Measurements from ENCODE around the gene PIAS4. TPM values are rescaled to one million over a fixed set of nuclear protein-coding genes. Genes with fewer than 3 reads are reported as not detected.

Gene PIAS4
- total and polyA plus RNA-seq, 5 experiments from 2014 or later = 3.2 to 34.9 (median 4.9) TPM

DNA sequence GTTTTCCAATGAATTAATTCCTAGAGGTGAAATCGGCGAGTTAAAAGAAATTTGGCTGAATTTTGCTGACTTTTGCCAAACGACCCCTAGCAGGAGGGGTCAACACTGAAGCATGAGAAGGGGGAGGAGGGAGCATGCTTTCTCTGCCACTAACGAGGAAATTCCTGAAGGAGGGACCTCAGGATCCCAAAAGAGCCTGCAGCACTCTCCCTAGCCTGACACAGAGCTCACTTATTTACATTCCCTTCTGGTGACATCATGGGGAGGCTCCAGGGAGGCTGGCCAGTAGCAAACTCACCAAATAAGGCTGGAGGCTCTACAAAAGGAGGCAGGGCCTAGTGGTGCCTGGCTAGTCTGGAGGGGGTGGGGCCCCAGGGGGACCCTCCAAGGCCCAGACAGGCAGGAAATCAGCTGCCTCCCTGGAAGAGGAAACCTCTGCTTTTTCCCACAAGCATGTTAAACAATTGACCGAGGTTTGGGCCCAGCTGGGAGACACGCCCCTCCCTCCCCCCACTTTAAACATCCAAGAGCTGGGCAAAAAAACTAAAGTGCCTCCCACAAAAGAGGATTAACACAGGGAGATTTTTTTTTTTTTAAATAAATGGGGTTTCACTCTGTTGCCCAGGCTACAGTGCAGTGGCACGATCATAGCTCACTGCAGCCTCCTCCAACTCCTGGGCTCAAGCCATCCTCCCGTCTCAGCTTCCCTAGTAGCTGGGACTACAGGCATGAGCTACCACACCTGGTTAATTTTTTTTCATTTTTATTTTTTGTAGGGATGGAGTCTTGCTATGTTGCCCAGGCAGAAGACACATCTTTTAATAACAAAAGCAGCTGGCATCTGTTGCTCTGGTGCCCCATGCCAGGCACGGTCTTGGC lies 38.7 kb upstream of the PIAS4 start:
- H3K27me3 Mint-ChIP-seq = no peaks in the 10 kb centered on the region
- POLR2A ChIA-PET = interaction anchor here (0.5 to 1.7 kb wide), 8 partner anchors 9 to 360 kb away, joined by 3 to 12 read pairs (median 4); partner anchors contain the start of gene EEF2
- peak overlapping the region in 7 of 10 donors; percentile 36 to 88 (median 60) for H3K27ac Mint-ChIP-seq

DNA sequence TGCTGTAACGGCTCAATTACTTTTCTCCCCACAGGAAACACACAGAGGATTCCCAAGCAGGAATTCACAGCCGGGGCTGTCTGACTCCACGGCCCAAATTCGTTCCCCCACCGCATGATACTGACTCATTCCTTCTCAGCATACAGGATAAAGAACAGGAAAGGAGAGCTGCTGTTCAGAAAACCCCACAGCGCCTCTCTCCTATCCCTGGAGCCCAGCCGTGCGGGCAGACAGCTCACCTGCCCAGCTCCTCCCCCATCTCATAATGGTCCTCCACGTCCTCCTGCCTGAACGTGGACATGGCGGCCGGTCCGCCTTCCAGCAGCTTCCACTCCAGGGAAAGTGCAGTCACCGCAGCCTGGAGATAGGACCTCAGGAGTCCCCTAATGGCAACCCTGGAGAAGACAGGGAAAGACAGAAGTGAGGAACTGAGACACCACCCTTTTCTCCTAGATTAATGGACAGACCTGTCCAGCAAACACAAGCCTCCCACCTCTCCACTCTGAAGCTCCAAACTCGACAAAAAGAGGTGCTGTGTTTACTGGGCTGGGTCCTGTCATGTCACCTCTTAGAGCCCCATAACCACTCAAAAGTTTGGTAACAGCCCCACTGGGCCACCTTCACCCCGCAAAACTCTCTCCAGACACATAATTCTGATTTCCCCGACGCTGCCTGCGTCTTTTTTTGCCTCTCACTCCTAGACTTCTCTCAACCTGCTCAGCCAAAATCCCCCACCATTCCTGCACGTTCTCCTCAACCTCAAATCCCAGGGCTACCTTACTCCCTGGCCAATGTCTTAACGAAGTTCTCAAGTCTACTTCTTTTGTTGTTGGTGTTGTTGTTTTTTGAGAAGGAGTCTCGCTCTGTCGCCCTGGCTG lies 37.9 kb upstream of the PIAS4 start:
- ATAC-seq = no peak
- H3K4me3 Mint-ChIP-seq = peak overlapping the region; percentile 83 to 93 (median 88)
- DNase-seq = no peak
- peak overlapping the region; percentile 60 to 93 (median 86) for H3K27ac Mint-ChIP-seq
- POLR2A ChIA-PET = interaction anchor here (0.6 to 1.7 kb wide), 4 partner anchors 9 to 361 kb away, joined by 3 to 12 read pairs (median 4); partner anchors contain the start of gene EEF2
- no peaks in the 10 kb centered on the region for H3K9me3 Mint-ChIP-seq
- H3K36me3 Mint-ChIP-seq = peaks cover 0 to 29% (median 2%) of the 10 kb centered on the region in 3 donors
- H3K27me3 Mint-ChIP-seq = no peaks in the 10 kb centered on the region
- H3K4me1 Mint-ChIP-seq = peaks cover 16 to 45% (median 23%) of the 10 kb centered on the region in 4 donors

More for the DNA sequence above, 38.7 kb upstream of the PIAS4 start:
- H3K36me3 Mint-ChIP-seq = peaks cover 0 to 32% (median 2%) of the 10 kb centered on the region in 3 donors
- H3K4me1 Mint-ChIP-seq = peaks cover 16 to 45% (median 23%) of the 10 kb centered on the region in 4 donors
- H3K4me3 Mint-ChIP-seq = peak overlapping the region; percentile 26 to 93 (median 86)
- H3K9me3 Mint-ChIP-seq = no peaks in the 10 kb centered on the region
- ATAC-seq (no peak), DNase-seq (no peak)

DNA sequence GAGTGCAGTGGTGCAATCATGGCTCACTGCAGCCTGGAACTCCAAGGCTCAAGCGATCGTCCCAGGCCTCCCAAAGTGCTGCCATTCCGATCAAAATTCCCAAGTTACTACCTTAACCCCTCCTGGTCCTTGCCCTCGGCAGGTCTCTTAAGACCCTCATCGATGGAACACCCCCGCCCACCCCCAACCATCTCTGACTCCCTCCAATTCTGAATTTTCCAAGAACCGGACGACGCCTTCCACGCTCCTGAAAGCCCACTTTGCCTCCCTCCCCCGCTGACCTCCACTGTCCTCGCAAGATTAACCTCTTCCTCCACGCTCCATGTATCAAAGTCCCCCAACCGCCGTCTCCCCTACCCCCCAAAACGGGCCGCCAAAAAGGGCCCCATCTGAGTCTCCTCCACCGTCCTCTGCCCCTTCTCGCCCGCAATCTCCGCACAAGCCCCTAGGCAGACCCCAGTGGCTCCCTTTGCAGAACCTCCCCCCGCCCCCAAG lies 37.2 kb upstream of the PIAS4 start:
- POLR2A ChIA-PET = interaction anchor here (1.0 to 2.3 kb wide), 7 partner anchors 9 to 276 kb away, joined by 4 to 41 read pairs (median 6); partner anchors contain the start of genes EEF2, MRPL54, PIAS4 and YJU2
- Mint-ChIP-seq H3K27me3 (no peaks in the 10 kb centered on the region), H3K4me1 (peaks cover 16 to 42% (median 23%) of the 10 kb centered on the region in 4 donors), H3K36me3 (peaks cover 0 to 24% (median 2%) of the 10 kb centered on the region in 3 donors), H3K4me3 (peak overlapping the region; percentile 83 to 93 (median 88)), H3K27ac (peak overlapping the region; percentile 60 to 93 (median 86)), H3K9me3 (no peaks in the 10 kb centered on the region)
- ATAC-seq (peak in 1 of 2 donors; percentile 11), DNase-seq (no peak)

GRCh38 chr19:3970808-3971598 lies 36.5 kb upstream of the PIAS4 start, which contains the start of gene DAPK3:
DAPK3 (minus strand) TSS chr19:3971099; CDS start chr19:3969735, 1,364 bp downstream.
- DNase-seq = peak; percentile 79 to 92 (median 88)

GRCh38 chr19:3975144-3975543 lies 32.4 kb upstream of the PIAS4 start:
- DNase-seq = peak in 1 of 10 donors; percentile 13
- POLR2A ChIA-PET = interaction anchor here (0.6 to 2.5 kb wide), 2 partner anchors 9 to 139 kb away, joined by 3 to 18 read pairs; partner anchors contain the start of gene EEF2
- Mint-ChIP-seq H3K9me3 (no peaks in the 10 kb centered on the region), H3K27me3 (no peaks in the 10 kb centered on the region), H3K4me1 (peaks cover 6 to 20% (median 14%) of the 10 kb centered on the region in 4 donors), H3K4me3 (no peak overlapping the region), H3K27ac (peak overlapping the region in 1 of 10 donors; percentile 43), H3K36me3 (peaks cover 0 to 43% (median 6%) of the 10 kb centered on the region in 3 donors)
- ATAC-seq = no peak

More at GRCh38 chr19:3970808-3971598, 36.5 kb upstream of the PIAS4 start, which contains the start of gene DAPK3:
- POLR2A ChIA-PET = interaction anchor here (1.0 to 2.3 kb wide), 8 partner anchors 9 to 276 kb away, joined by 4 to 41 read pairs (median 6); partner anchors contain the start of genes EEF2, MRPL54, PIAS4 and YJU2
- Mint-ChIP-seq H3K36me3 (peaks cover 0 to 27% (median 5%) of the 10 kb centered on the region in 3 donors), H3K4me3 (peak within 1 kb of the TSS; percentile 83 to 93 (median 88)), H3K4me1 (peaks cover 16 to 38% (median 23%) of the 10 kb centered on the region in 4 donors), H3K27ac (peak within 1 kb of the TSS; percentile 60 to 96 (median 90)), H3K9me3 (no peaks in the 10 kb centered on the region), H3K27me3 (no peaks in the 10 kb centered on the region)
- ATAC-seq = peak; percentile 89 to 91

DNA sequence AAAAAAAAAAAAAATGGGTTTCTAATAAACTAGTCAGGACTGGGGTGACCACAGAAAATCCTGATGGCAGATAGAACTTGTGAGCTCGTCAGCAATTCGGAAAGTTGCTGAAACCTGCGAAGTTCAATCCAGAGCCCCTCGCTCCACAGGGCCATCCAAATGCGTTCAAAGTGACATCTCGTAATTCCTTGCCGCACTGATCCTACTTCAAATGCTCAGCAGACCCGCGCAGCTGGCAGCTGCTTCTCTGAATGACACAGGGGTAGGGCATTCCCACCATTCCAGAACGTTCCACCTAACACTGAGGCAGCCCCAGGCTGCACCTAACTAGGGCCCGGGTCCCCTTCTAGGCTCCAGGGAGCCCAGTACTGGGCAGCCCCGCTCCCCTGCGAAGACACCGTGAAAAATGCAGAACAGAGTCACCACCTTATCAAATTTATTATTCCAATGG lies 31.9 kb upstream of the PIAS4 start:
- ATAC-seq (no peak), DNase-seq (peak in 2 of 10 donors; percentile 16 to 30)
- H3K27ac Mint-ChIP-seq = peak overlapping the region in 2 of 10 donors; percentile 43 to 56
- no peaks in the 10 kb centered on the region for H3K9me3 Mint-ChIP-seq
- peaks cover 3 to 15% (median 11%) of the 10 kb centered on the region in 4 donors for H3K4me1 Mint-ChIP-seq
- H3K27me3 Mint-ChIP-seq = no peaks in the 10 kb centered on the region
- H3K4me3 Mint-ChIP-seq = peak overlapping the region in 1 of 10 donors; percentile 22
- POLR2A ChIA-PET = interaction anchor here (2.5 kb wide), 1 partner anchor 9 kb away, joined by 18 read pairs; the partner anchor contains the start of gene EEF2
- peaks cover 0 to 49% (median 6%) of the 10 kb centered on the region in 3 donors for H3K36me3 Mint-ChIP-seq

- peak in 1 of 10 donors; percentile 17 for DNase-seq
- Mint-ChIP-seq H3K4me1 (peaks cover 2 to 12% (median 7%) of the 10 kb centered on the region in 4 donors), H3K9me3 (no peaks in the 10 kb centered on the region), H3K27ac (peak overlapping the region in 2 of 10 donors; percentile 7 to 81), H3K4me3 (peak overlapping the region in 1 of 10 donors; percentile 14), H3K36me3 (peaks cover 0 to 58% (median 6%) of the 10 kb centered on the region in 3 donors), H3K27me3 (no peaks in the 10 kb centered on the region)
- no peak for ATAC-seq
- POLR2A ChIA-PET = interaction anchor here (0.7 to 2.5 kb wide), 3 partner anchors 8 to 30 kb away, joined by 3 to 18 read pairs (median 7); partner anchors contain the start of genes EEF2 and PIAS4
Measured at GRCh38 chr19:3976495-3977241, 30.9 kb upstream of the PIAS4 start.

DNA sequence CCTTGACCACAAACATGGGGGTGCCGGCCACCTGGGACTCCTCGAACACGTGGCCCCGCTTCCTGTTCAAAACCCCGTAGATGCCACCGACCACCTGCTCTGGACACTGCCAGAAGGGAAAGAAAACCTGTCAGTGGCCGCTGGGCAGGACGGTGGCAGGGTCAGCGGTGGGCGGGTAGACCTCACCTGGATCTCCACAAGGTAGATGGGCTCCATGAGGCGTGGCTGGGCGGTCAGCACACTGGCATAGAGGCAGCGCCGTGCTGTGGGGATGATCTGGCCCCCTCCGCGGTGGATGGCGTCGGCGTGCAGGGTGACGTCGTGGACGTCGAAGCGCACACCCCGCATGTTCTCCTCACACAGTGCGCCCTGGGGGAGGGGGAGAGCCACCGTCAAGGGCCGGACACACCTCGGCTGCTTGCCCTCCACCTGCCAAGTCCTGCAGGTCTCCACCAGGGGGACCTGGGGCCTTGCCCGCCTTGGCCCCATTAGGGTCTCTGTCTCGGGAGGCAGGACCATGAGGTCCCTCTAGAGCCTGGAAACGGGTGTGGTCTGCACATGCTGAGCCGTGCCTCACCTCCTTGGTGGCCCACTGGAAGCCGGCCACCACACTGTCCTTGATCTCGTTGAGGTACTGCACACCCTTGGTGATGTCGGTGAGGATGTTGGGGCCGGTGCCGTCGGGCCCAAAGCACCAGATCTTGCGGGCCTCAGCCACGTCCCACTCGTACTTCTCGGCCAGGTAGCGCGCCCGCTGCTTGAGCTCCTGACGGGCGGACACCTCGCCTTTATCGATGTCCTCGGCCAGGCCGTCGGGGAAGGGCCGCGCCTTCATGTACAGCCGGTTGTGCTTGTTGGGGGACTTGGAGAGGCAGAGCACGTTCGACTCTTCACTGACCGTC lies 30.0 kb upstream of the PIAS4 start:
- Mint-ChIP-seq H3K4me1 (peaks cover 2 to 20% (median 9%) of the 10 kb centered on the region in 4 donors), H3K27me3 (no peaks in the 10 kb centered on the region), H3K9me3 (no peaks in the 10 kb centered on the region), H3K27ac (peak overlapping the region in 2 of 10 donors; percentile 34 to 62), H3K36me3 (peaks cover 0 to 66% (median 6%) of the 10 kb centered on the region in 3 donors), H3K4me3 (peak overlapping the region in 2 of 10 donors; percentile 14 to 32)
- POLR2A ChIA-PET = interaction anchor here (0.7 to 2.5 kb wide), 4 partner anchors 7 to 30 kb away, joined by 3 to 18 read pairs (median 6); partner anchors contain the start of genes EEF2 and PIAS4
- ATAC-seq (peak in 1 of 2 donors; percentile 7), DNase-seq (peak in 2 of 10 donors; percentile 13)

DNA sequence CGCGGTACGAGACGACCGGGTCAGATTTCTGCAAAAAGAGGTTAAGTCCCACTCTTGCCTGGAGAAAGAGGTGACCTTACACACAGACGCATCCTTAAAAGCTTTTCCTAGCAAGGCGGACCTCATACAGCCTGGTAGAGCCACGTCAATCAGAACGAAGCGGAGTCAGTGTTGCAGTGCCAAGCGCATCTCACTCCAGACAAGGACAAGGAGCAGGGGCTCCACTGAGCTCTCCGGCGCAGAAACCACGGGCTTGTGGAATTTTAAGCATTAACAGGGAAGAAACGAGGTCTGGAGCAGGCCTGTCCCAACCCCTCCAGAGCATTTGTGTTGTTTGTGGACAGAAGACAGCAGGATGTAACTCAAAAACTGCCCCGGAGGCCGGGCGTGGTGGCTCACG lies 29.4 kb upstream of the PIAS4 start:
- H3K4me1 Mint-ChIP-seq = peaks cover 3 to 26% (median 16%) of the 10 kb centered on the region in 4 donors
- POLR2A ChIA-PET = interaction anchor here (1.8 kb wide), 1 partner anchor 9 kb away, joined by 4 read pairs; no protein-coding TSS in a partner anchor
- no peaks in the 10 kb centered on the region for H3K27me3 Mint-ChIP-seq
- H3K4me3 Mint-ChIP-seq = peak overlapping the region in 1 of 10 donors; percentile 32
- ATAC-seq (no peak), DNase-seq (peak in 1 of 10 donors; percentile 7)
- H3K36me3 Mint-ChIP-seq = peaks cover 0 to 73% (median 10%) of the 10 kb centered on the region in 3 donors
- peak overlapping the region in 2 of 10 donors; percentile 34 to 62 for H3K27ac Mint-ChIP-seq
- H3K9me3 Mint-ChIP-seq = no peaks in the 10 kb centered on the region
